Epithelial cell of proximal tubule (primary cell): ENCODE results near the gene ZNF341. TPM values are rescaled to one million over a fixed set of nuclear protein-coding genes. Genes with fewer than 3 reads are reported as not detected.

ENCODE experiments used
- DNase-seq: peaks from one replicate; pipeline ENCODE4 v3.0.0-alpha.2; 2011; ENCODE audit warnings: low read depth
- H3K4me3 ChIP-seq: 2 replicates; pipeline ENCODE4 v1.5.1; 2011; ENCODE audit warnings: low read depth, mild to moderate bottlenecking, low read length
- CTCF ChIP-seq: conservative IDR thresholded peaks from 2 replicates; pipeline ENCODE4 v1.5.1; 2012; ENCODE audit warnings: low read depth, mild to moderate bottlenecking, low read length
- total RNA-seq: library from RNA; depleted of rRNA; stranded (reverse); fragments of >200 nt; gene quantifications from 2 replicates; pipeline ENCODE4 v1.2.3, GENCODE V29; 2015

The ZNF341 gene
- total RNA-seq, 1 donor from 2014 or later: 2.1 TPM

GRCh38 chr20:33822991-33823390 lies 91.2 kb downstream of the ZNF341 start:
- no peak for DNase-seq
- H3K4me3 ChIP-seq: no peak overlapping the region
- no peak for TF ChIP-seq CTCF

DNA sequence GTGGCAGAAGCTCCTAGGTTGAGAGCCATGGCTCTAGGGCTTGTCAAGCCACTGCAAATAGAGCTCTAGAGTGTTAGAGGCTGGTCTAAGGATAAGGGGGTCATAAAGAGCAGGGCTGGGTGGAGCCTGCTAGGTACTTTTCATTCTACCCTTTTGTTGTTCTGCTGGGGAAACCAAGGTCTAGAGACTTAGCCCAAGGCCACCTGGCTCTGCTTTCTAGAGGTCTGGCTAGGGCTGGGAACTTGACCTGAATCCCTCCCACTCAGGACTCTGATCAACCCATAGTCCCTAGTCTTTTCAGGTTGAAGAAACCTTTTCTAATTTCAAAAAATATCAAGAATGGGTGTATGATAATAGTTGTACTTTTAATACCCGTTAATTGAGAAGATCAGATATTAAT lies 93.1 kb downstream of the ZNF341 start:
- H3K4me3 ChIP-seq: no peak overlapping the region
- DNase-seq: no peak
- TF ChIP-seq CTCF: no peak

DNA sequence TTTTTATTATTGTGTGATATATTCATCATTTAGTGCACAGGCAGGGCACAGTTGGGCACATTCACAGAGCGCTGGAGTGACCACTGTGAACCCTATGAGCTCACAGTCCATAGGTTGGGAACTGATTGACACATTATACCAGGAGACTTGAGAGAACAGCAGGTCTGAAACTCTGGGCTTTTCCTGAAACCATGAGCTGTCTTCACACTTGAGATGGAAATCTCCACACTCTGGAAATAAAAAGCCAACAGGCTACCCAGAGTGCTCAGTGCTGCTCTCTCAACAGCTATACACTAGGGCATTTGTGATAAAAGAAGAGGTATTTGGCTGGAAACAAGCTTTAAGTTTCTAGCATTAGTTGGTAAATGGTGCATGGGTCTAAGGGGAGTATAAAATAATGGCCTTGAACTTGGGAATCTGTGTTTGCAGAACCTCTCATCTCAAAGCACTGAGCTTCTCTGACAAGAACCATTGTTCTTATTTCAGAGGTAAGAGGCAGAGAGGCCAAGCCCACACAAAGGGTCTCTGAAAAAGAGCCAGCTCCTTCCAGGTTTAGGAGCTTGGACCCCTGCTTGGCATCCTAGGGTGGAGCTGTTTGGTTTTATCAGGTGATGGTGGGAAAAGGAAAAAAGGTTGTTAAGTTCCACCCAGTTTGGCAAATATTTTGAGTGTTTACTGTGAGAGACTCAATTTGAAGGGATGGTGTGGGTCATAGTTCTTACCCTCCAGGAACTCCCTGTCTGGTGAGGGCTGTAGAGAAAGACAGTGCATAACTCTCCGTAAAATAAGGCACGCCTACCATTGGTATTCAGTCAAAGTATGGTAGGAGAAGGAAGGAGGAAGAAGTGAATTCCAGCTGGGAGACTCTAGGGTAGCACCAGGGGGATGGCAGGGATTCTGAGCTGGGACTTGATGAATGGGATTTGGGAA lies 93.8 kb downstream of the ZNF341 start:
- DNase-seq: no peak
- no peak for TF ChIP-seq CTCF
- no peak overlapping the region for H3K4me3 ChIP-seq

GRCh38 chr20:33826270-33826897 lies 94.6 kb downstream of the ZNF341 start:
- no peak for TF ChIP-seq CTCF
- no peak for DNase-seq

DNA sequence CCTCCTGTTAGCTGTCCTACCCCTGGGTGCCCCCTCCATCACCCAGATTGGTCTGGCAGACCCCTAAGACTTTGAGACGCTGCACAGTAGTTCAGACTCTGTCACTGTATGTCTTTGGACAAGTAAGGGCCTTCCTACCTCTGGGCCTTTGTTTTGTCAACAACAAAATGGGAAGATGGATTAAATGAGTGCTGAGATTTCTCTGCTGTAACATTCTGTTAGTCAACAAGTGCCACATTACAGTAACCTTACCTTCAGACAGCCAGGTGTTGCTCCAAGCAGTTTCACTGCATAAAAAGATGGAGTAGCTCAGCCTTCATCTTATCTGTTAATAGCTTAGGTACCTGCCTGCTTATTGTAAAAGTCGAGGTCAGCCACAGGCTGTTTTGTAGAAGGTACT lies 95.3 kb downstream of the ZNF341 start:
- no peak for DNase-seq
- no peak overlapping the region for H3K4me3 ChIP-seq
- no peak for TF ChIP-seq CTCF

More at GRCh38 chr20:33826270-33826897, 94.6 kb downstream of the ZNF341 start:
- no peak overlapping the region for H3K4me3 ChIP-seq

GRCh38 chr20:33827634-33828325 lies 96.0 kb downstream of the ZNF341 start:
- no peak for TF ChIP-seq CTCF
- no peak for DNase-seq
- H3K4me3 ChIP-seq: no peak overlapping the region
